DMS53 (cell line): Measurements from ENCODE around the gene NFIA.

ENCODE experiments used
- DNase-seq: peaks from one replicate; lab custom pipeline; 2025; lab: John Stamatoyannopoulos, UW

The NFIA gene

DNA sequence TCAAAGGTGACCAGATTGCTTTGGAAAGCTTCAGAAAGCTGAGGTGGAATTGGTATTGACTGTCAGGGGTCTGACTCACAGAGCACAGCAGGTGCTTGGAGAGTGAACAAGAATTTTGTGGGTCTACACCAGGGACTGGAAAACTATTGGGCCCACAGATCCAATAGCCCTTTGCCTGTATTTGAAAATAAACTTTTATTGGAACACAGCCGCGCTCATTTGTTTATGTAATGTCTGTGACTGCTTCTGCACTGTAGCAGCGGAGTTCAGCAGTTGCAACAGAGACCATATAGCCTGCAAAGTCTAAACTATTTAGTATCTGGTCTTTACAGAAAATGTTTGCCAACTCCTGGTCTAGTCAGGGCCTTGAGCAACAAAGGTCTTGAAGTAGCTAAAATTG, 315.6 kb downstream of the NFIA start:
- no peak for DNase-seq

DNA sequence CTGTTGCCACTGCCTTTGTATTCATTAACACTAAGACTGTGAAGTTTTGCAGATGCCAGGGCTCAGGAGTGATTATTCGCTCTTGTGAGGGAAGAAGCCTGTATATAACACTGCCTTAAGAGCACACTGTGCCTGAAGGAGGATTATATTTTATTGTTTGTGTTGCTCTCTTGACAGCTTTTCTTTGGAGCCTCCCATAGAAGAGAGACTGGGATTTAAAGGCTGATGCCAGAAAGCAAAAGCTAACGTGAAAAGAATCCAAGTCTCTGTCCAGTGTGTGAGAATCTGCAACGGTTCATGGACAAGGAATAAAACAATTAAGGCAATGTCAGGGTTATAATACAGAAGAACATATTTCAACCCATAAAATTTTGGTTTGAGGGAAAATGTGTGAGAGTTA, 316.8 kb downstream of the NFIA start:
- DNase-seq, result no peak

DNA sequence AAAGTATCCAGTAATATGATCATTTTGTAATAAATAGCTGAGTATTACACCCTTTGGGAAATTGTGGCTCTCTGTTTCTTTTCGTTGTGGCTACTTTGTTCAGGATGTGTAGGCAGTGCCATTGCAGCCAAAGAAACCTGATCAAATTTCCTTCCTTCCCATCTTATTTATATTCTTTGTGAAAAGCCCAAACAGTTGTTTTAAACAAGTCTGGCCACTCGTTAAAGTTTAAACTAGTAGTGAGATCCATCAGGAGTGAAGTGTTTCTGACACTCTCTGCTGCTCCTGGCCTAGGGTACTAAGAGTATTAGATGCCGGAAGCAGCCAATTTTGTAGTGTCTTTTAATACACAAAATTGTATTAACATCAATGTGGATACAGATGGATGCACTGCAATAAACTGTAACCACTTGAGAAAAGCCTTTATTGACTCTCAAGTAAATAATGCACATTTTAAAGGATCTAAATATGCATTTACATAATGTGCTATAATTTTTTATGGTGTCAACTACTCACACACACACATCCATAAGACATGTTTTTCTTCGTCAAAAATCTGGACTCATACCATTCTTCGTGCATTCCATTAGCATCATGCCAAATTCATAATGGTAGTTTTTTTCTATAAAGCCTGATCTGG, 317.9 kb downstream of the NFIA start:
- DNase-seq, result peak; percentile 15

DNA sequence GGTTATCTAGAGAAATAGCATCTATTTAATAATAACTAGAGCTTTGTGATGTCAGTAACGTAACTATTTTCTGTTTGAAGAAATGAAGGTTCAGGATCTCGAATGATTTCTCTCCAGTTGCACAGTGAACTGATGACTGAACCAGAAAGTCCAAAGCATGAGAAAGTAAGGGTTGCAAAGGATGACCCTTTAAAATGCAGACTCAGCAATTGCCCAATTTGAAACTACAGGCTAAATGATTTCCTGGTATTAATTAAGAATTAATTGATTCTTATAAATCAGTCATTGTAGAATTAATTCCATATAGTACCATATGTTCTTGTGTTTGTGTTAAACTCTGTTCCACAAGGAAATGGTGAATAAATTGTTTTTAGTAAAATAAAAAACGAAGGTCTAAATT, 318.6 kb downstream of the NFIA start:
- no peak for DNase-seq

DNA sequence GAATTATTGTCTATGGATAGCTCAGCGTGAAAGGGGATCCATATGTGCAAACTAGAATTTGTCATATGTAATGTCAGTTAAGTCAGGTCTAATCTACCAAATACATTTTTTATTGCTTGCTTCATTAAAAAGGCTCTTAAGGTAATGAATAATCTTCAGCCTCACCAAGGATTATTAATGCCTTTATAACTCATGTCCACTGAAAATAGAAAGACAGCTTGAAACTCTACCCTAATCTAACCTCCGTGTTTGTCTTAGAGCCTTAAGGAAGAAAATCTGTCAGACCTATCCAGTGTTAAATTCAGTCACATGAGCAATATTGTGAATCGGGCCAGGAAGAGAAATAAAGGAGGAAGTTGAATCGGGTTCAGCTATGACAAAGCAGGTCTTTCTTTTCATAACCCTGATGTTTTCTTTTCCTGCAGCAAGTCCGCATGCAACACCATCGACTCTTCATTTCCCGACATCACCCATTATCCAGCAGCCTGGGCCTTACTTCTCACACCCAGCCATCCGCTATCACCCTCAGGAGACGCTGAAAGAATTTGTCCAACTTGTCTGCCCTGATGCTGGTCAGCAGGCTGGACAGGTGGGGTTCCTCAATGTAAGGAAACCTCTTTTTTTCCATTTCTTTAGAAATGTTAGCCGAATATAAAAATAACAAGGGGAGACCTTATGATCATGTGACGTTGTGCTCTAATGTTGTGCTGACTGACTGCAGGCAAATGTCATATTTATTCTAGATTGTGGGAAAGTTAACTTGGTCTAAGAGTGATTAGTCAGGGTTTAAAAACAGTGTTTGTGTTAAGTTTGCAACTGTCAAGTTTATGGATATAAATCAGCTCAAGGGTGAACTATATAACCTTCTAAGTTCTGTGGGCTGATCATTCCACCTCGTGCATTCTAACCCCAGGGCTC, 321.6 kb downstream of the NFIA start:
- no peak for DNase-seq

DNA sequence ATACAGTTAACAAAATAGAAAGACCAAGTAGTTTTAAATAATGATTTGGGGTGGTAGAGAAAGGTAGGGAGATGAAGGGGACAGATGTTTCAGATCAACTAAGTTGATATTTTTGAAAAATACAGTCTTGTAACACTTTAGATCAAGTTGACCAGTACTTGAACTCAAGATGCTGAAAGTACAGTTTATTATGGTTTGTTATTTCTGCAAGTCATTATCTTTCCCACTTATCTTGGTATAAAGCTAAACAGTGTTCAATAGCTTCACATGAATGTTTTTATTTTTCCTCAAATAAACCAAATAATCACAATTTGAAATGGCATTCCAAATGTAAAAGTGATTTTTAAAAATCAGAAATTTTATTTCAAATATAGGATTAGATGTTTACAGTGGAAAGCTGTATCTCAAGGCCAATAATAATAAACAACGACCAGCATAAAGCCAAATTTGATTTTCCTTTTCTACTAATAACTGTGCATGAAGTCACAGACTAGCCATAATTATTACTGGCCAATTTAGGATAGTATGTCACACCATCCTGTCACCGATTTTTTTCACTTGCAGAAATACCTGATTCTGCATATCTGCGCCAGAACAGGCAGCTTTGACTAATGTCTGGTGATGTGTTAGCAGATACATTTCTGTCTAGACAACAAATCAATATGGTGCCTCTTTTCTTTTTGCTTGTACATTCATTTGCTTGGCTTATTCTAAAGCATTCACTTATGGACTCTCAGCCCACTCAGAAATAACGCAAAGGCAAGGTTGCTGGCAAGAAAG, 322.4 kb downstream of the NFIA start:
- DNase-seq, result no peak

DNA sequence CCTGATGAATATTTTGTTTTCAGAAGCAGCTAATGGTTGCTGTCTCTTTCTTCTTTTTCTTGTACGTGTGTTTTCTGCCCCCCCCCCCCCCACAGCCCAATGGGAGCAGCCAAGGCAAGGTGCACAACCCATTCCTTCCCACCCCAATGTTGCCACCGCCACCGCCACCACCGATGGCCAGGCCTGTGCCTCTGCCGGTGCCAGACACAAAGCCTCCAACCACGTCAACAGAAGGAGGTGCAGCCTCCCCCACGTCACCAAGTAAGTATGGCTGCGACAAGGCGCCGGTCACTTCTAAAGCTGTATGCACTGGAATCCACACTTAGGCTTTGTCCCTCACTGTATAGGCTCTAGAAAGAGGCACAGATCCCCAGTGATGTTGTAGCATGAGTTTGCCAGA, 324.1 kb downstream of the NFIA start:
- no peak for DNase-seq

DNA sequence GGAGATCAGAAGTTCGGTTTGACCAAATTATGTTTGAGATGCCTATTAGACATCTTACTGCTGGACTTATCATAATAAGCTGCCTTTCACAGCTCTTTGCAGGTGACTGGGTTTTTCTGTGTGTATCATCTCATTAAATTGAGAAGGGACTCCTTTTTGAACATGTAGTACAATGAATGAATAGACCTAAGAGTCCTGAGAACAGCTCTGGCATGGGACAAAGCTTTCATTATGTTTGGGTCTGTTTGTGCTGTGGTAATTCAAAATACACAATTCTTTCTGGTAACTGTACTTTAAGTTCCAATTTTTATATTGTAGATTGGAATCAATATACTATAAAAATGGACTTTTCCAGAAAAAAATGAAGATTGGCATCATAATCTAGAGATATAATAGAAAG, 330.2 kb downstream of the NFIA start:
- DNase-seq, result no peak

DNA sequence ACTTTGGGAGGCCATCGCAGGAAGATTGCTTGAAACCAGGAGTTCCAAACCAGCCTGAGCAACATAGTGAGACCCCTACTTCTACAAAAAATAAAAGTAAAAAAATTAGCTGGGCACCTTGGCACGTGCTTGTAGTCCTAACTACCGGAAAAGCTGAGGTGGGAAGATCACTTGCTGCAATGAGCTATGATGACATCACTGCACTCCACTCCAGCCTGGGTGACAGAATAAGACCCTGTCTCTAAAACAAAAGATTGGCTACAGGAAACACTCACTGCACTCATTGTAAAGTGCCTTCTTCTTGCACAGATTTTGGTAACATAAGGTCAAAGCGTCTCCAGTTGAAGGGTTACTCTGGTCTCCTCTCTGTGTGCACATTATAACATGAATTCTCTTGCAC, 336.8 kb downstream of the NFIA start:
- no peak for DNase-seq

DNA sequence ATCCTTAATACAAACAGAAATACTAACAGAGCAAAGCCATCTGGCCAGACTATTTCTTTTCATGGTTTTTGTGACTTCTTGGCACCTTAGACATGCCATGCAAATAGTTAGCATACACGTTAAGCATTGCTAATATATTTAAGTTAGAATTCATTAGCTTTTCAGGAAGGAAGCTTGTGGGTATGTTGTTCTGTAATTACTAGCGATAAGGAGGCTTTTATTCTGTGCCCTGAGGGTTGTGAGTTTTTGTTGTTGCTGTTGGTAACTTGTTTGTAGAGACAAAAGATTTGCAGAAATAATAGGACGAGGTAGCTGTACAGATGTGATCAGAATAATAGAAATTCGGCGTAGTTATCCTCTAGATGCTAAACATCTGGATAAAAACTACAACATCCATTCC, 337.3 kb downstream of the NFIA start:
- DNase-seq, result no peak

DNA sequence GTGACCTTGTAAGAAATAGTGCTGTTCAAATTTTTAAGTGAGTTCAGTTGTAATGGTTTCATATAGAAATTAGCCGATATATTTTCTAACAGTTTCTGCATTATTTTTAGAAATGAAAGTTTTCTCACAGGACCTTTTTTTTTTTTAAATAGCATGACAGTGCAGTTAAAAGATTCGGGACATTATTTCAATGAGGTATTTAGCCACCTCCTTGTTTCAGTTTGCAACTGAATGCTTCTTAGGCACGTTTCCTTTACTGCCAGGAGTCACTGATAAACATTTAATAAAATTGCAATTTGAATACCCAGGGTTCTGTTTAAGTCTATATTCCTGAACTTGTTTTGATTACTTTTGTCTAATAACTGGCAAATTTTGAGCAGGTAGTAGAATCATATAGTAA, 337.9 kb downstream of the NFIA start:
- DNase-seq, result no peak

DNA sequence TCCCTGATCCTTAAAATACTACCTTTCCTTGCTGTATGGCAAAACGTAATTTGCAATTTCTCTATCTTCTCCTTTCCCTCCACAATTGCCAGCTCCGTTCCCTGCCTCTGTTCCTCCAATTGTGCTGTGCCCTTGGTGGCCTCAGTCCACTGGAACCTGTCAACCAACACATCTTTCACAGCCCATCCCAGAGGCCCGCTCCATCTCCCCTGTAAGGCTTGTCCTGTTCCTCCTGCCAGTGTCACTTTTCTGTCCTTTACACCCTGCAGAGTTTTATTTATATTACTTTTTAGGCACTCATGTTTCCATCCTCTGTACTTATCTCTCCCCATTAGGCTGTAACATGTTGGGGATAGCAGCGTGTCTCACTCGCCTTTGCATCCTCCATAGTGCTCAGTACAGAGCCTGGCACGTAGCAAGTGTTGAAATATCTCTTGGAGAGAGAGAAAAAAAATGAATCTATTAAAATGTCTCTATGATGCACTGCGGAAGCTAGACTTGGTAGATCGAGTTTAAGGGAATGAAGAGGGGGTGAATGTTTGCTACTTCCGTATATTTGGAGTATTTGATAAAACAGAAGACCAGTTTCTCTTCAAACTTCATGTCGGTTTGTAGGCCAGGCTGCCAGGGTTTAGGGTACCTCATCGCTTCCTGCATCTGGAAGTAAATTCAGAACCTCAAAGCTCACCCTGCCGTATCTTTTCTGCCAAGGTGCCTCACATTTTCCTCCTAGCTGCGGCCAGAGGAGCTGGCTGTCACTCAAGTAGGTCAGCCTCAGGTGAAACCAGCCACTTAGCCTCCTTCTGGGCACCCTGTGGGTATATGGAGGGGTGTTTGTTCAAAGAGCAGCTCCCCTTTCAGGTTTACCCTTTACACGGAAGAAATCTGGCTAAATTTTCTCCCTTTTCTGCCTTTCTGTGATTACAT, 338.8 kb downstream of the NFIA start:
- no peak for DNase-seq

DNA sequence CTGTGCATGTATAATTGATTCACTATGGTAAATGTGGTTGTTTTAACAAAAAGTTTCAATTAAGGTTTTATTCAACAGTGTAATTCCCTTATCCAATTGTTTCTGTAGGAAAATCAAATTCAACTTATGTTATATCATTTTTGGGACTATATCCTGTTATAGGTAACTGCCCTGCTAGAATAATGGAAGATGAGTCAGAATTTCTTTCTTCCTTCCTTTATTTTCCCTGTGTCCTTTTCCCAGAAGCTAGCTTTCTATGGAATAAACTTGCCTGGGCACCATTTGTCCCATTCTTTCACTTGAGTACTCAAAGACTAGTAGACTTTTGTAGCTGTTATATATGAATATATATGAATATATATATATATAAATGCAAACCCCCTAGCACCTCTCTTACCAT, 341.3 kb downstream of the NFIA start:
- DNase-seq, result no peak

DNA sequence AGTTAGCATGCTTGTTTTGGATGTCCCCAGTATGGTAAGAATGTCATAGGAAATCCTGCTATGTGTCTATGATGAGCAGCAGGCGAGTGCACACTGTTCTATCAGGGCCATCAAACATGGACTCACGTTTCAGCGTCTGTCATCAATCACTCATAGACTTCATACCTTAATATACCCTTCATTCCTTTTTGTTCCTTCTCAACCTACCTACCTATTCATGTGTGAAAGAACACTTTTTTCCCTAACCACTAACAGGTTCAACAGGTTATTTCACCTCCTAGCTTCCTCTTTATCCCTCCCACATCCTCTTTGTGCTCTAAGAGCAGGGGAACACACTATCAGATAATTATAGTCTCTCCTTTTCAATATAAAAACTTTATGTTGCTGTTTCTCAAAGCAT, 342.0 kb downstream of the NFIA start:
- DNase-seq, result peak; percentile 96

DNA sequence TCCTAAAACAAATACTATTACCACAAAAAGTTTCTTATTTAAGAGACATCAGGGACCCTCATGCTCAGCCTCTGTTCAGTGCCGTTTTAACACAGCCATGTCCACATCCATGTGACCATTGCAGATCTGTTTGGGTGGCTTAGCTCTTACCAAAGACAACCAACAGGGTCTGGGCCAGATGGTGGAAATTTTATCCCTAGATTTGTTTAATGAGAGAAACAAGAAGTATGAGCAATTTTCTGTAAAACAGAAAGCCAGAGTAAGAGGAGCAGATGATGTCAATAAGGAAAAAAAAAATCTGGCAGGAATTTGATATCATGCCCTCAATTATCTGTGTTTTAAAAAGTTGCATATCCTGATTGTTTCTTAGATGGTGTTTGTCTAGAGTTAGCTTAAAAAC, 342.7 kb downstream of the NFIA start:
- peak; percentile 37 for DNase-seq

DNA sequence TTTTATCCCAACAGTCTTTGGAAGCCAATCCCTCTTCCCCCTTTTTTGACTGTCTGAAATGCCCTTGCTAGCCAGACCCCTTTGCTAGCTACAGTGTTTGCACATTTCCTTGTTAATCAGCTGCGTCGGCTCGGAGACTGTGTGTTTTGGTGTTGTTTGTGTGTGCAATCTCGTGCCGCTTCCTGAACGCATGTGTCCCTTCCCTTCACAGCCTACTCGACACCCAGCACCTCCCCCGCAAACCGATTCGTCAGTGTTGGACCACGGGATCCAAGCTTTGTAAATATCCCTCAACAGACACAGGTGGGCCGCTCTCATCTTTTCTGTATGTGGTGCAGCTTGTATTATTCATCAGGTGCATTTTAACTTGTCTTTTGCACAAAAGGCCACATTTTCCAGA, 343.9 kb downstream of the NFIA start:
- DNase-seq, result no peak

DNA sequence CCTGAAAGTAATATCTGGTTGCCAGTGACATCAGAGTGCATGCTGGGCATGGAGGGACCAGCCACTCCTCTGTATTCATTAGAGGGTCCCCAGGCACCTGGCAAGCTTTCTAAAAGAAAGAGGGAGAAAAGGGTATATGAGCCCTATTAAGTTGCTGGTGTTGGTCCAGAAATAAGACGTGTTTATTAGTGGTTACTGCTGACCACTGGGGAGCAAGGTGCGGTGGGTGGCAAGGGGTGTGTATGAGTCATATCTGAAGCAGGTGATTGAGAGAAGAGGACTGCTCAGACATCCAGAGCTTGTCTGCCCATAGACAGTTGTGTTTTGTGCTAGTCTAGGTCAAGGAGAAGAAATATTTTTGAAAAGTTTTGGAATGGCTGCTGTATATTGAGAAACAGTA, 344.5 kb downstream of the NFIA start:
- no peak for DNase-seq

DNA sequence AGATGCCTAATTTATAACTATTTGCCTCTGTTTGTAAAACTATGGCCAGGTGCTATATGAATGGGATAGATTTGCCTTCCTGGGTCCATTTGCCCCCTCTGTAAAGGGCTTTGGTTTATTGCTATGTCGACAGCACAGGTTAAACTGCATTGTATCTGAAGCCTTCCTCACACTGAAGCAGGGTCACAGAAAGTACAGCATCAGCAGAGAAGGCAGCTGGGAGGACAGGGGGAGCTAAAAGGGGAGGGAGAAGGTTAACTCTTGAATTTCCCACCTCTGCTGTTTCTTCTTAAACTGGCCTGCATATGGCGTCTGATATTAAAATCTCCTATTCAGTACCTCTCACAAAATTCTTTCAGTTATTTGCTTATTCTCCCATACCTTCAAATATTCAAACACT, 345.1 kb downstream of the NFIA start:
- no peak for DNase-seq

DNA sequence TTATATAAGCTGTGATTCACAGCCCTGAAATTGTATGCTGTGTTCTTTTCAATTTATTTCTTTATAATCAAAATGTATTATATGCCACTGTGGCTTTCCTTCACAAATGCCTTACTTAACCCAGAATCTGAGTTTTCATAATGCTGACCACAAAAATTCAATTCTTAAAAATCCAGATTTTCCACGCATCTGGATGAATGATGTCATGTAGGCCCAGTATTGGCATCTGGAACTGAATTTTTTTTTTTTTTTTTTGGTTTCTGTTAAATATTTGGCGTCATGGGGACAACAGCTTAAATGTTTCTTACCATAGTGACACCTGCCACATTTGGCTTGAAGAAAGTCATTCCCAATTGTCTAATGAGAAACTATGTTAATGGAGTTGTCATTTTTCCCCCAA, 345.8 kb downstream of the NFIA start:
- DNase-seq, result no peak

DNA sequence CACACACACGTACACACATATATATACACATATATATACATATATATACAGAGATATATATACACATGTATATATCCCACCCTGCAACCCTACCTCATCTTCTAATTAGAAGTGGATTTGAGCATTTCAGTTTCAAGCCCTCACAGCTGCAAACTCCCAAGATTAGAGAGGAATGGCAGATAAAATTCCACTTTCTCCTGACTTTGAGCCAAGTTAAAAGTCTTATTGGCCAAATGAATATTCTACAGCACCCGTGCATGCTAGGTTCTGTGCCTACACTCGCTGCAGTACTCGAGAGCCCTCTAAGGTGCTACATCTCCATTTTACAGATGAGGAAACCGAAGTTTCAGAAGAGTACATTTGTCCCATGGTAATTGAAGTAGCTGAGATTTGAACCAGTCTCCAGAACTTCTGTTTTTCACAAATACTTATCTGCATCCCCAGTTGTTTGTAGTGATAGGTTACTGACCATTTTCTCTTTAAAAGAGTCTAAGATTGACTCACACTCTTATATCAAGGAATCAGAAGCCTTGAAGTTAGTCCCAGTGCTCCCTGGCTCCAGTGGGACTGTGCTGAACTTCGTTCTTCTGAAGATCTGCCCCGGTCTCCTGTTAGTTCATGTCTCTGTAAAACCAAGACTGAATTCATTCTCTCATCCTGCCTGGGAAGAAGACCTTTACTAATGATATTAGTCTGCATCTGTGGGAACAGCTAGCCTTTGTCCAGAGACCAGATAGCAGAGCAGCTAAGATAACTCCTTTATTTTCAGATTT, 350.4 kb downstream of the NFIA start:
- no peak for DNase-seq

DNA sequence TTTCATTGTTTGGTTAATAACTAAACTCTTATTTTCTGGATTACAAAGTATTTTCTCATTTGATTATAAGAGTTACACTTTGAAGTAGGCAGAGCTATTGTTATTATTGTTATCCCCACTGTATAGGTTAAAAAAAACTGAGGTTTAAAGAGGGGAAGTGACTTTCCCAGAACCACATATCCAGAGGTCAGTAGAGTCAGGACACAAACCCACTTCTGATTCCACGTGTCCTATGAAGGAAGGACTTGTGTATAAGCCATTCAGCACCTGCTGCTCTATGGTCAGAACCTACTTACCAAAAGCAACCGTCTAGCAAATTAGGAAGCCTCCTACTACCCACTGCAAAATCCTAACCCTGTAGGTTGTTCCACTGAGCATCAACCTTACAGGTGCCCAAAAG, 351.3 kb downstream of the NFIA start:
- DNase-seq, result no peak
